Activated CD4-positive, alpha-beta T cell treated with anti-CD3 and anti-CD28 coated beads for 48 hours (primary cell): ENCODE measurements around the gene CACNA2D4.

Experiments
- DNase-seq: peaks from one replicate; pipeline ENCODE4 v3.0.0-alpha.2; 2020

CACNA2D4 gene

GRCh38 chr12:1885599-1886245 lies 32.7 kb downstream of the CACNA2D4 start:
- no peak for DNase-seq

GRCh38 chr12:1885082-1885596 lies 33.3 kb downstream of the CACNA2D4 start:
- no peak for DNase-seq

GRCh38 chr12:1884651-1885050 lies 33.8 kb downstream of the CACNA2D4 start:
- DNase-seq = no peak

GRCh38 chr12:1883513-1883912 lies 34.9 kb downstream of the CACNA2D4 start:
- DNase-seq = no peak

GRCh38 chr12:1882850-1883470 lies 35.5 kb downstream of the CACNA2D4 start:
- DNase-seq = no peak

DNA sequence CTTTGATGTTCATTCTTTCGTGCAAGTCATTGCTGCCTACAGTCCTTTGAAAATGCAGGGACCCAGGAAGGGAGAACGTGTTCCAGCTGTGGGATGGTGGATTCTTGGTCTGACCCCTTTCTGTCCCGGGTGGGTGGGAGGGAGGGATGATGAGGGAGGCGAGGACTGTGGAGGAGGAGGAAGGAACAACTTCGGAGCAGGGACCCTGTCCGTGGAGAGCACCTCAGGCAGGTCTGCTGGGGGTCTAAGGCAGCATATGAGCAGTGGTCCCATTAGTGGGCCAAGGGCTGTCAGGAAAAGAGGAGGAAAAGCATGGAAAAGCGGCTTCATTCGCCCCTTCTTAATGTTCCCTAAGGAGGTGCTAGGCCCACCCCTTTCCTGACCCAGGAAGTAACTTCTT lies 36.0 kb downstream of the CACNA2D4 start:
- DNase-seq = no peak

GRCh38 chr12:1881936-1882335 lies 36.5 kb downstream of the CACNA2D4 start:
- no peak for DNase-seq

- no peak for DNase-seq
These were observed 37.2 kb downstream of the CACNA2D4 start for GRCh38 chr12:1881301-1881700.

GRCh38 chr12:1880876-1881275 lies 37.6 kb downstream of the CACNA2D4 start:
- DNase-seq = no peak

- no peak for DNase-seq
These were observed 38.2 kb downstream of the CACNA2D4 start for GRCh38 chr12:1880153-1880845.

DNA sequence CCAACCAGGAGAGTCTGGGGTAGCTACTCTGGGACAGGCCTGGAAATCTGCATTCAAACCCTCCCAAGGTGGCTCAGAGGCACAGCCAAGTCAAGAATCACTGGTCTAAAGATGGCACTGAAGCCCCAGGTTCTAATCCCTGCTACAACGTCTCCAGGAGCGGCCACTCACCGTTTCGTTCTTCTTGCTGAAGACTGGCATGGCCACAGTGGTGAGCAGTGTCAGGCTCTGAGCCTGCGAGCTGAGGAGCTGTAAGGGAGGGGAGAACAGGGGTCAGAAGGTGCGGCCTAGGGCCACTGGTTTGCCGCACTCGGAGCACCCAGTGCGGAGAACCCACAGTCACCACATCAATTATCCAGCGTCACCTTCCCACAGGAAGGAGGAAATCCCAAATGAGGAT lies 38.8 kb downstream of the CACNA2D4 start:
- no peak for DNase-seq

DNA sequence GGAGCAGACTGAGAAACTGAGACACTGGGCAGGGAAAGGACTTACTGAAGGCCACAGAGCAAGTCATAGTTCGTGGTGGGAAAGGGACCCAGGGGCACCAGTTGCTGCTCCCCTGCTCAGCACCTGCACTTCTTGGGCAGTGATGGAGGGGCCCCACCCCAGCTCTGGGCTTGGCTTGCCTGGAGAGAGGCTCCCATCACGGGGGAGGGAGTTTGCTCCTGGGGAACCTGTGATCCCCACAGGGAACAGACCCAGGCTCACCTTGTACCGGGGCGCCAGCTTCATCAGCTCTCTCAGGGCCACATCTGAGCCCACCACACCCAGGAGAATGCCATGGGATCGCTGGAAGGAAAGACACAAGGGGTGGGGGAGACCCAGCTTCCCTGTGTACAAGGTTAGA lies 39.8 kb downstream of the CACNA2D4 start:
- no peak for DNase-seq

DNA sequence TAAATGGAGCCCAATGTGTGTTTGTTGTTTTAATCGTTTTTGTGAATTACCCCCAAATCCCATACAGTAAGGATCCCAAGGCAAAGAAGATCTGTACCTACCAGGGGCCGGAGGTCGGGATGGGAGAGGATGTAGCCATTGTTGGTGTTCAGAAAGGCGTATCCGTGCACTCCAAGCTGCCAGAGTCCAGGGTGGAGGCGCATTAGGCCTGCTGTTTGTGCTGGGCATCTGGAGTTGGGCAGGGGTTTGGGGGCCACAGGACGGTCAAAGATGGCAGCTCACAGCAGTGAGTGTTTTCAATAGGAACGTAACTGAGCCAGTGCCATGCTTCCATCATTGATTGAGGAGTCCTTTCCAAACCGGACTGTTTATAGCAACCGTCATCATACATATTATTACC lies 40.2 kb downstream of the CACNA2D4 start:
- no peak for DNase-seq

DNA sequence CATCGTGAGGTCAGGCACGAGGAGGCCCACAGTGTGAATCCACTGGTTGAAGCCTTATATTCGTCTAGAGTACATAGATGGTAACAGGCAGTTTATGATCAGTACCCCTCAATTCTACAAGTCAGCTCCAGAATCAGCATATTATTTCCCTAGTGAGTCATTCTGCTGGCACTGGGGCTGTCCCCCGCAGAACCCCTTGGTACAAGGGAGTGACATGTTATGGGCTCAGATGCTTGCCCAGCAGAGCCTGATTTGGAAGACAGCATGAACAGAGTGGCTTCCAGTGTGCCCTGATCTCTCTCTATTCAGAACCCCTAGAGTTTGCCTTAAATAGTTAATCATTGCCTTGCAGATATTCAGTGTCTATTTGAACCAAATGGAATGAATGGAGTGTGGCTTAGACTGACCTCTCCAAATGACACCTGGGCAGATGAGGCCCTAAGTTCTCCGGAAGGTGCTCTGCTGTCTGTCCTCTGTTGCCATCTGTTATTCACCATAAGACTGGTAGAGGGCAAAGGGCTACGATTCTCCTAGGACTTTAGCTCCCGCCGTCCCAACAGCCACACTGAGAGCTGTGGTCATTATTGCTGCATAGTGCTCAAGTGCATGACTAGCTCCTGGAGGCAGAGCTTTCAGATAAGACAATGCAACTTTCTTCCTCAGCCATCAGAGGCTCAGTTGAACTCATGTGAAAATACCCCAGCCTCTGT lies 41.1 kb downstream of the CACNA2D4 start:
- DNase-seq = no peak

DNA sequence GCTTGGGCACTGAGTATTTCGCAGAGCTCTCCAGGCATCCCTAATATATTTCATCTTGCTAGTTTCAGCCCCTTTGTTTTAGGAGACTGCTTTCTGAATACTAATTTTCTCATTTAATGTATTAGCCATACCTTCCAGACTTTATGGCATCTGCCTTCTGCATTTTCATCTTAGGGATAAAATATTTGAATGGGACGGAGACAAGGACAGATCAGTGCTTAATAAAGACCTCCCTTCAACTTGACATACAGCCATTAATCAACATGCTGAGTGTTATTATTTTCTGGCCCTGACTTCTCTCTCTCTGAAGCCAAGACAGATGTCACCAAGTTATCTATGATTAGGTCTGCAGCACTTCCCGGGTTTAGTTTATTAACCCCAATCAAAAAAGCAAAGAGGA lies 42.4 kb downstream of the CACNA2D4 start:
- DNase-seq = no peak

GRCh38 chr12:1875608-1876007 lies 42.8 kb downstream of the CACNA2D4 start:
- no peak for DNase-seq

- no peak for DNase-seq
These were observed 44.6 kb downstream of the CACNA2D4 start for GRCh38 chr12:1873531-1874510.

DNA sequence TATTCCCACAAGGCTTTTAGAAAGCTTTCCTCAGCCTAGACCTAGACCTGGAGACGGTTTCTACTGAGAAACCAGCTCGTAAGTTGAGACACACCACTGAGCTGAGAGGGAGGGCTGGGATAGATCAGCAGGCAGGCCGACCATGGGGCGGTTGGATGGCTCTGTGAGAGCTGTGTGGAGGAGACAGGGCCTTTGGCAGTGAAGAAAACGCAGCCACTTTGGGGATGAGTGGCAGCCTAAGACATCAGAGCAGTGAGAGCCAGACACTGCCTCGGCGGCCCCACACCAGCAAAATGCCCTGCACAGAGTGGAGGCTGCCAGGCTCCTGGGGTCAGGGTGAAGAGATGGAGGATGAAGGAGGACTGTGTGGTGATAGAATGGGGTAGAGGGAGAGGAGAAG lies 46.0 kb downstream of the CACNA2D4 start:
- DNase-seq = no peak

DNA sequence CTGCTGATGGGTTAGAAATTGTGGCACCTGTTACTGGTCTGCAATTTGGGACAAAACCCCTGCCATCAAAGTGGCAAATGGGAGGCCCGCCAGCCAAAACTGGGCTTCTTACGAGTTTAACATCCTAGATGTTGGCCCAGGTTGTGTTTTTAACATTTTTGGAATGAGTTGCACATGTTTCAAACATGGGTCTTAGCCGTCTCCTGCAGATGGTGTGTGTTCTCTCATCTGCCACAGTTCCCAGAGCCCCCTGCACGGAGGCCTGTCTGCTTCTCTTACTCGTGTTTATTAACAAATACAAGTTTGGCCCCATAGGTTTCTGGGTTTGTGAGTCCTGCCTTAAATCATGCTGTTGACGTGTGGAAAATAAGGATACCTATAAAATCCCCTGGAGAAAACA lies 46.5 kb downstream of the CACNA2D4 start:
- no peak for DNase-seq

- DNase-seq = no peak
These were observed 47.2 kb downstream of the CACNA2D4 start for GRCh38 chr12:1870998-1871917.

DNA sequence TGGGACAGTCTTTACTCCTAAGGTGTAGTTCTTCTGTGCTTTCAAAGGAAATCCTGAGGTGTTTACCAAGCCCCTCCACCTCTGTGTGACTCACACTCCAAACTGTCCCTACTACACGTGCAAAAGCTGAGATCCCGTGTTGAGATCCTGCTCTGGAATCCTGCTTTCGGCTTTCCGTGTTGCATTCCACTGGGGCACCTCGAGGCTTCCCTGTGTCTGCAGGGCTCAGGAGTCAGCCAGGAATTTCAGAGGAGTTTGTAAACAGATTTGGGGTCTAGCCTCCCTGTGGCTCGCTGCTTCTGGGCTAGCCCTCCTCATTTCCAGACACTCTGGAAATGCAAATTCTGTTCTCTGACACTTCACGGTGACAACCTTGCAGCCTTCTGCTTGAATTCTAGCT lies 48.4 kb downstream of the CACNA2D4 start:
- no peak for DNase-seq
